ENCODE measurements around the gene C9orf50.

Gene C9orf50

GRCh38 chr9:129567842-129568559 lies 52.9 kb downstream of the C9orf50 start:
- Histone ChIP-seq H3K4me2 (peak overlapping the region; percentile 83), H3K9ac (no peak overlapping the region), H3K4me3 (peak overlapping the region; percentile 61), H3K9me3 (no peaks in the 10 kb centered on the region), H3K4me1 (peaks cover 28% of the 10 kb centered on the region), H3K36me3 (no peaks in the 10 kb centered on the region), H3K27me3 (peaks cover 44% of the 10 kb centered on the region), H3K27ac (no peak overlapping the region), H4K20me1 (no peaks in the 10 kb centered on the region)
- TF ChIP-seq Cebpa-rat (IDR thresholded peaks at IDR 0.05), result no peak

- Histone ChIP-seq H3K4me1 (peaks cover 34% of the 10 kb centered on the region), H3K4me2 (no peak overlapping the region), H4K20me1 (no peaks in the 10 kb centered on the region), H3K27me3 (peaks cover 44% of the 10 kb centered on the region), H3K27ac (no peak overlapping the region), H3K36me3 (no peaks in the 10 kb centered on the region), H3K9me3 (no peaks in the 10 kb centered on the region), H3K4me3 (no peak overlapping the region), H3K9ac (no peak overlapping the region)
- no peak for TF ChIP-seq Cebpa-rat (IDR thresholded peaks at IDR 0.05)
Observed at GRCh38 chr9:129567329-129567728, 53.6 kb downstream of the C9orf50 start.

- Histone ChIP-seq H3K4me1 (peaks cover 41% of the 10 kb centered on the region), H3K27me3 (peaks cover 44% of the 10 kb centered on the region), H3K4me3 (no peak overlapping the region), H3K27ac (no peak overlapping the region), H3K4me2 (no peak overlapping the region), H3K36me3 (no peaks in the 10 kb centered on the region), H3K9ac (no peak overlapping the region), H3K9me3 (no peaks in the 10 kb centered on the region), H4K20me1 (no peaks in the 10 kb centered on the region)
- no peak for TF ChIP-seq Cebpa-rat (IDR thresholded peaks at IDR 0.05)
Observed at GRCh38 chr9:129566563-129567266, 54.2 kb downstream of the C9orf50 start.

- no peaks in the 10 kb centered on the region for H3K9me3 ChIP-seq
Observed at GRCh38 chr9:129562917-129563316, 58.0 kb downstream of the C9orf50 start.

GRCh38 chr9:129562514-129562913 lies 58.4 kb downstream of the C9orf50 start:
- Histone ChIP-seq H3K27ac (no peak overlapping the region), H3K4me3 (no peak overlapping the region), H3K9ac (no peak overlapping the region), H3K36me3 (no peaks in the 10 kb centered on the region), H3K4me1 (peaks cover 48% of the 10 kb centered on the region), H4K20me1 (no peaks in the 10 kb centered on the region), H3K9me3 (no peaks in the 10 kb centered on the region), H3K4me2 (peak overlapping the region; percentile 81), H3K27me3 (peaks cover 13% of the 10 kb centered on the region)
- no peak for TF ChIP-seq Cebpa-rat (IDR thresholded peaks at IDR 0.05)

More at GRCh38 chr9:129562917-129563316, 58.0 kb downstream of the C9orf50 start:
- H3K4me1 ChIP-seq, result peaks cover 48% of the 10 kb centered on the region
- H3K4me3 ChIP-seq, result no peak overlapping the region
- no peaks in the 10 kb centered on the region for H3K36me3 ChIP-seq
- no peak overlapping the region for H3K27ac ChIP-seq
- TF ChIP-seq Cebpa-rat (IDR thresholded peaks at IDR 0.05), result no peak
- peak overlapping the region; percentile 81 for H3K4me2 ChIP-seq
- H3K27me3 ChIP-seq, result peaks cover 17% of the 10 kb centered on the region
- H4K20me1 ChIP-seq, result no peaks in the 10 kb centered on the region
- no peak overlapping the region for H3K9ac ChIP-seq

All from BLaER1 (cell line).